ENCODE results near the gene LSAMP. TPM values are rescaled to one million over a fixed set of nuclear protein-coding genes. Genes with fewer than 3 reads are reported as not detected.

Gene LSAMP
- total and polyA plus RNA-seq, 2 donors (not counting 1 experiment from before 2014, with no cell fraction given), result not detected

DNA sequence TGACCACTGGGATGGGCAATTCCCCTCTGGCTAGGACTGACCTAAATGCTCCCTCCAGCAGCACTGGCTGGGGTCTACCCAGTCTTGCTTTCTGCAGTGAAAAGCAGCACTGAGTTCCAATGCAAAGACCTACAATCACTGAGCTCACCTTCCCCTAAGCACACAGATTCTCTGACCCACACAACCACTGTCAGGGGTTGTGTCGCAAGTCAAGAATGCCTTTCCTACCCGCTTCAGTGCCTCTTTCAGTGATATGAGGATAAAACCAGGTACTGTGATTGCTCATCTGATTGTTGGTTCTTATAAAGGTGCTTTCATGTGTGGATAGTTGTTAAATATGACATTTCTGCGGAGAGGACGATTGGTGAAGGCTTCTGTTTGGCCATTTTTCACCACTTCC, 476.4 kb downstream of the LSAMP start:
- Mint-ChIP-seq H3K27ac (no peak overlapping the region), H3K4me3 (no peak overlapping the region), H3K27me3 (no peaks in the 10 kb centered on the region), H3K9me3 (ENCODE audit: insufficient read depth) (no peaks in the 10 kb centered on the region), H3K4me1 (no peaks in the 10 kb centered on the region)
- Histone ChIP-seq H3K27ac (ENCODE audit: low read length in 2 of 2) (no peak overlapping the region), H3K79me2 (ENCODE audit: control insufficient read depth, insufficient read depth, low read length) (no peaks in the 10 kb centered on the region), H3K9ac (ENCODE audit: low read length) (no peak overlapping the region), H3K36me3 (replicated peaks in 1 of 2; ENCODE audit: control extremely low read depth in 1 of 2, control insufficient read depth in 1 of 2, extremely low read depth in 1 of 2, insufficient read depth in 2 of 2, low read length in 1 of 2) (no peaks in the 10 kb centered on the region), H3K4me1 (ENCODE audit: control insufficient read depth in 2 of 2, insufficient read depth in 2 of 2, low read length in 2 of 2) (no peaks in the 10 kb centered on the region), H3K4me2 (replicated peaks; ENCODE audit: low read depth, low read length, poor library complexity, severe bottlenecking) (no peak overlapping the region), H4K20me1 (ENCODE audit: control insufficient read depth, insufficient read depth, low read length, poor library complexity, severe bottlenecking) (no peaks in the 10 kb centered on the region), H2AFZ (ENCODE audit: insufficient read depth, low read depth, low read length, poor library complexity, severe bottlenecking) (no peak overlapping the region), H3K27me3 (replicated peaks in 1 of 4; ENCODE audit: control extremely low read depth in 1 of 4, control insufficient read depth in 3 of 4, insufficient read depth in 4 of 4, low read length in 3 of 4) (no peaks in the 10 kb centered on the region), H3K9me3 (ENCODE audit: control extremely low read depth in 1 of 3, control insufficient read depth in 2 of 3, insufficient read depth in 1 of 3, low read length in 2 of 3) (peaks cover 0 to 4% (median 0%) of the 10 kb centered on the region in 3 donors), H3K4me3 (ENCODE audit: control extremely low read depth in 1 of 5, extremely low read depth in 1 of 5, insufficient read depth in 1 of 5, low read depth in 2 of 5, low read length in 4 of 5) (no peak overlapping the region)
- TF ChIP-seq, protein P1, sequence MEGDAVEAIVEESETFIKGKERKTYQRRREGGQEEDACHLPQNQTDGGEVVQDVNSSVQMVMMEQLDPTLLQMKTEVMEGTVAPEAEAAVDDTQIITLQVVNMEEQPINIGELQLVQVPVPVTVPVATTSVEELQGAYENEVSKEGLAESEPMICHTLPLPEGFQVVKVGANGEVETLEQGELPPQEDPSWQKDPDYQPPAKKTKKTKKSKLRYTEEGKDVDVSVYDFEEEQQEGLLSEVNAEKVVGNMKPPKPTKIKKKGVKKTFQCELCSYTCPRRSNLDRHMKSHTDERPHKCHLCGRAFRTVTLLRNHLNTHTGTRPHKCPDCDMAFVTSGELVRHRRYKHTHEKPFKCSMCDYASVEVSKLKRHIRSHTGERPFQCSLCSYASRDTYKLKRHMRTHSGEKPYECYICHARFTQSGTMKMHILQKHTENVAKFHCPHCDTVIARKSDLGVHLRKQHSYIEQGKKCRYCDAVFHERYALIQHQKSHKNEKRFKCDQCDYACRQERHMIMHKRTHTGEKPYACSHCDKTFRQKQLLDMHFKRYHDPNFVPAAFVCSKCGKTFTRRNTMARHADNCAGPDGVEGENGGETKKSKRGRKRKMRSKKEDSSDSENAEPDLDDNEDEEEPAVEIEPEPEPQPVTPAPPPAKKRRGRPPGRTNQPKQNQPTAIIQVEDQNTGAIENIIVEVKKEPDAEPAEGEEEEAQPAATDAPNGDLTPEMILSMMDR (IDR thresholded peaks at IDR 0.05), result no peak
- no peak for TF ChIP-seq EZH2 (IDR thresholded peaks at IDR 0.05; ENCODE audit: borderline replicate concordance, insufficient read depth, low read depth, low read length, poor library complexity, severe bottlenecking)
- CTCF ChIA-PET, result no interaction called here
- DNase-seq (no peak), ATAC-seq (ENCODE audit: low read depth) (no peak)
- POLR2A ChIA-PET, result no interaction called here
- intact Hi-C loops (cut with micrococcal nuclease), result no loop called here
- WGBS (ENCODE audit: insufficient coverage), result 100% methylated on average over 1 of the region's 4 CpGs

DNA sequence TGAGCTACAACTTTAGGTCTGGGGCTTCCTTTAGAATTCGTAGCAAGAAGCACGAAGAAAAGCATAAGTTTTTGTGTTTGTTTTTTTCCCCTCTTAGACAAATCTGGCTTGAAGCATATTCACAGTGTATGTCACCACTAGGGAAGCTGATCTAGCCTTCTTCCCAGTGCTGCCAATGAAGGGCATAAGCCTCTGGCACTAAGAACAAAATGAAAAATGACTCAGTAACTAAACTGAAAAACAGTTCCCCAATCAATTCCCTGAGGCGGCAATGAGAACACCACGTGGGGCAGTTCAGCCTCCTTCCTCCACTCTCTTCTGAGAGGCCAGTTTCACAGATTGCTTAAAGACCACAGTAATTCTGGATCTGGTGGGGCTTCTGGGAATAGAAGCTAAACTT, 483.9 kb downstream of the LSAMP start:
- H3K9me3 Mint-ChIP-seq (ENCODE audit: insufficient read depth), result no peaks in the 10 kb centered on the region
- WGBS (ENCODE audit: insufficient coverage), result 83% methylated on average over 4 of the region's 4 CpGs
- Histone ChIP-seq H3K27ac (ENCODE audit: low read length in 2 of 2) (no peak overlapping the region), H3K4me3 (ENCODE audit: control extremely low read depth in 1 of 5, extremely low read depth in 1 of 5, insufficient read depth in 1 of 5, low read depth in 2 of 5, low read length in 4 of 5) (no peak overlapping the region), H3K4me1 (ENCODE audit: control insufficient read depth in 2 of 2, insufficient read depth in 2 of 2, low read length in 2 of 2) (no peaks in the 10 kb centered on the region), H2AFZ (ENCODE audit: insufficient read depth, low read depth, low read length, poor library complexity, severe bottlenecking) (no peak overlapping the region), H3K79me2 (ENCODE audit: control insufficient read depth, insufficient read depth, low read length) (no peaks in the 10 kb centered on the region), H3K27me3 (replicated peaks in 1 of 4; ENCODE audit: control extremely low read depth in 1 of 4, control insufficient read depth in 3 of 4, insufficient read depth in 4 of 4, low read length in 3 of 4) (no peaks in the 10 kb centered on the region), H3K9ac (ENCODE audit: low read length) (no peak overlapping the region), H4K20me1 (ENCODE audit: control insufficient read depth, insufficient read depth, low read length, poor library complexity, severe bottlenecking) (no peaks in the 10 kb centered on the region), H3K36me3 (replicated peaks in 1 of 2; ENCODE audit: control extremely low read depth in 1 of 2, control insufficient read depth in 1 of 2, extremely low read depth in 1 of 2, insufficient read depth in 2 of 2, low read length in 1 of 2) (no peaks in the 10 kb centered on the region), H3K4me2 (replicated peaks; ENCODE audit: low read depth, low read length, poor library complexity, severe bottlenecking) (no peak overlapping the region), H3K9me3 (ENCODE audit: control extremely low read depth in 1 of 3, control insufficient read depth in 2 of 3, insufficient read depth in 1 of 3, low read length in 2 of 3) (no peaks in the 10 kb centered on the region)
- H3K4me1 Mint-ChIP-seq, result no peaks in the 10 kb centered on the region
- DNase-seq, result no peak
- ChIA-PET CTCF (no interaction called here), POLR2A (no interaction called here)
- H3K27ac Mint-ChIP-seq, result no peak overlapping the region
- no peak for ATAC-seq (ENCODE audit: low read depth)
- H3K27me3 Mint-ChIP-seq, result no peaks in the 10 kb centered on the region
- intact Hi-C loops (cut with micrococcal nuclease), result no loop called here
- TF ChIP-seq EZH2 (IDR thresholded peaks at IDR 0.05; ENCODE audit: borderline replicate concordance, insufficient read depth, low read depth, low read length, poor library complexity, severe bottlenecking), result no peak
- TF ChIP-seq, protein P1 (IDR thresholded peaks at IDR 0.05), result no peak
- H3K4me3 Mint-ChIP-seq, result no peak overlapping the region
